DMS 273 treated with DMSO at 0.1 percent for 48 hours (cell line): ENCODE measurements around the gene PTPRA.
"Not testable (repeated sequence)": the region's sequence is repeated elsewhere in the genome, so short reads cannot be mapped to it uniquely, and the experiment has no call there.

ENCODE experiments used
- DNase-seq: peaks from one replicate; lab custom pipeline; 2025; lab: John Stamatoyannopoulos, UW

PTPRA gene

DNA sequence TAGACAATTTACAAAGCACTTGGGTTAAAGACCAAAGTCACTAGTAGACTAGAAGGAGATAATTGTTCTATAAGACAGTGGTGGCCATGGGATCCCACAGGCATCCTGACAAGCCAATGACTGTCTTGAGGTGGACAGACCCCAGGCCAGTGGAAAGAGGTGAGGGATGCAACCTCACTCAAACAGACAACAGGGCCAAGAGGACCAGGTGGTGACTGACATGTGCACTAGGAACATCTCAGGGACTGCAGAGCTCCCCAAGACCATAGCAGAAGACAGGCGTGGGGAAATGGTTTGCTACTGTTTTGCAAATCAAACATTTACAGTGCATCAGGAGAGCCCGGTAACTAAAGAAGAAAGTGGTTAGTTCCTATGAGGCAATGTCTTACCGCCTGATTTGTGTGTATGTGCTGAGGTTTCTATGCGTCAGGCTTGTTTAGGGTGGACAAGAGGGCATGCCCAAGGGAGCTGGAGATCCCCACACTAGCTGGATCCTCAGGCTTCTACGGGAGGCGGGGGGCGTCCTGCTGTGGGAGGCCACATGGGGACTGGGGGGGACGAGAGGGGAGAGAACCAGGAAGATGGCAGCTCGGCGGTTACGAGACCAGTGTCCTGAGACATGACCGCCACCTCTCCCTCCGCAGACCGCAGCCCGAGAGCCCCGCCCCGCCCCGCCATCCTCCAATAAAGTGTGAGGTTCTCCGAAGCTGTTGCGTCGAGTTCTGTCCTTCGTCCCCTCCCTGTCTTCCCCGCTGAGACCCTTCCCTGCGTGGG lies 171.9 kb downstream of the PTPRA start:
- peak; percentile 58 for DNase-seq

DNA sequence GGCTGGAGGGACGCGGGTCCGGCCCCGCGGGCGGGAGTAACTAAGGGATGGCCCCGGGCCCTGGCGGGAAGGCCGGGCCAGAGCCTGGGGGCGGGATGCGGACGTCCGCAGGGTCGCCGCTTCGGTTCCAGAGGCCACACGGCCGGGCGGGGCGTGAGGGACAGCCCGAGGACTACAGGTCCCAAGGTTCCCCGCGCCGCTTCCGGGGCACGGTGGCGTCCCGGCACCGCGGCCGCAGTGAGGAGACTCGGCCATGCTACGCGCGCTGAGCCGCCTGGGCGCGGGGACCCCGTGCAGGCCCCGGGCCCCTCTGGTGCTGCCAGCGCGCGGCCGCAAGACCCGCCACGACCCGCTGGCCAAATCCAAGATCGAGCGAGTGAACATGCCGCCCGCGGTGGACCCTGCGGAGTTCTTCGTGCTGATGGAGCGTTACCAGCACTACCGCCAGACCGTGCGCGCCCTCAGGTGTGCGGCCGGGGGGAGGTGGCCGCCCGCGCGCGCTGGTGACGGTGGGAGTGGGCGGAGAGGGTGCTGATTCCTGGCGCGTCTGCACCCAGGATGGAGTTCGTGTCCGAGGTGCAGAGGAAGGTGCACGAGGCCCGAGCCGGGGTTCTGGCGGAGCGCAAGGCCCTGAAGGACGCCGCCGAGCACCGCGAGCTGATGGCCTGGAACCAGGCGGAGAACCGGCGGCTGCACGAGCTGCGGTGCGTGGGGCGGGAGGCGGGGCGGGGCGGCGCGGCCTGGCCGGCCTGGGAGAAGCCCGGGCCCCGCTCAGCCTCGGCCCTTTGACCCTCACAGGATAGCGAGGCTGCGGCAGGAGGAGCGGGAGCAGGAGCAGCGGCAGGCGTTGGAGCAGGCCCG lies 172.8 kb downstream of the PTPRA start, which contains the start of gene MRPS26:
Gene MRPS26, plus strand, starts transcription at position 237 of the 861 bp plus-strand sequence. Its CDS starts 17 bp downstream, at position 254.
- DNase-seq, result peak; percentile 58

DNA sequence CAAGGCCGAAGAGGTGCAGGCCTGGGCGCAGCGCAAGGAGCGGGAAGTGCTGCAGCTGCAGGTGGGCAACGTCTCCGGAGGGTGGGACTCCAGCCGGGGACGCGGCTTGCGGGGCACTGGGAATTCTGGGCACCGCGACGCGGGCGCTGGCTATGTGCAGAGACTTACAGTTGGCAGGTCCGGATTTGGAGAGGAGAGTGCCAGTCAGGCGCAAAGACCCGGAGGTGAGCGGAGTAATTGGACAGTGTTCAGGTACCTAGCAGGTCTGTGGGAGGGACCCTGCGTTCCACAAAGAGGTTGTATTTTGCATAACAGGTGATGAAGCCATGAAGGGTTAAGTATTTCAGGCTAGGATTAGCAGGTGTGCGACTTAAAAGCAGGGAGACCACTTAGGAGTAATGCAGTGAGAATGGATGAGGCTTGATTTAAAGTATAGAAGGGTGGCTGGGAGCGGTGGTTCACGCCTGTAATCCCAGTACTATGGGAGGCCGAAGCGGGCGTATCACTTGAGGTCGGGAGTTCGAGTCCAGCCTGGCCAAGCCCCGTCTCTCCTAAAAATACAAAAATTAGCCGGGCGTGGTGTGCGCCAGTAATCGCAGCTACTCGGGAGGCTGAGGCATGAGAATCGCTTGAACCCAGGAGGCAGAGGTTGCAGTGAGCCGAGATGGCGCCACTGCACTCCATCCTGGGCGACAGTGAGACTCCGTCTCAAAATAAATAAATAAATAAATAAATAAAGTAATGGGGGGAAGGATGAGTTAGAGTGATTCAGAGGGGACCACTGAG lies 173.6 kb downstream of the PTPRA start:
- no peak for DNase-seq

DNA sequence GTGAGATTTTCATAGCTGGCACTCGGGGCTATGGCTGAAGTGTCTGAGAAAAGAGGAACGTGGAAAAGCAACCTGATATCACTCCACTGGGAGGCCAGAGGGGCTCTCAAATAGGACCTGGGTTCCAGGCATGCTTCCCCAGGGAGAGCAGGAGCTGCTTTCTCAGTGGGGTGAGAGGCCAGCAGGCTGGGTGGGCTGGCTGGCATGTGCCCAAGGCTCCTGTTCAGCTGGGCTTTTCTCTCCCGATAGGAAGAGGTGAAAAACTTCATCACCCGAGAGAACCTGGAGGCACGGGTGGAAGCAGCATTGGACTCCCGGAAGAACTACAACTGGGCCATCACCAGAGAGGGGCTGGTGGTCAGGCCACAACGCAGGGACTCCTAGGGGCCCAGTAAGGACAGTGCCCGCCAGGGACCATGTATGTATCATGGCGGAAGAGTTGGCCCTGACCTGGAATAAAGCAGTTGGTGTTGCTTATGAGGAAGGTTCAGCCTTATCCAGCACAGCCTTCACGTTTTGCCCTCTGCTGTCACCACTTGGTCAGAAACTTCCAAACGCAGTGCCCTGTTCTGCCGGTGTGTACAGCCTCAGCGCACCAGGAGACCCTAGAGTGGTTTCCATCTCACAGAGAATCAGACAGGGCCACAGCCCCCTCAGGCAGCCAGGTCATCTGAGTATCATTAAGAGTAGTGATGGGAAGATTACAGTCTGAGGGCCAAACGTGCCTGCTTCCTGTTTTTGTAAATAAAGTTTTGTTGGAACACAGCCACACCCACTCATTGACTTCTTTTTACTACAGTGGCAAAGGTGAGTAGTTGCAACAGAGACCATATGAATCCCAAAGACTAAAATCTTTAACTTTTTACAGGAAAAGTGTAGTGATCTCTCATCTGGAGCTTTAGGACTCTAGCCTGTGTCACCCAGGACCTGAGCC lies 174.5 kb downstream of the PTPRA start:
- no peak for DNase-seq

DNA sequence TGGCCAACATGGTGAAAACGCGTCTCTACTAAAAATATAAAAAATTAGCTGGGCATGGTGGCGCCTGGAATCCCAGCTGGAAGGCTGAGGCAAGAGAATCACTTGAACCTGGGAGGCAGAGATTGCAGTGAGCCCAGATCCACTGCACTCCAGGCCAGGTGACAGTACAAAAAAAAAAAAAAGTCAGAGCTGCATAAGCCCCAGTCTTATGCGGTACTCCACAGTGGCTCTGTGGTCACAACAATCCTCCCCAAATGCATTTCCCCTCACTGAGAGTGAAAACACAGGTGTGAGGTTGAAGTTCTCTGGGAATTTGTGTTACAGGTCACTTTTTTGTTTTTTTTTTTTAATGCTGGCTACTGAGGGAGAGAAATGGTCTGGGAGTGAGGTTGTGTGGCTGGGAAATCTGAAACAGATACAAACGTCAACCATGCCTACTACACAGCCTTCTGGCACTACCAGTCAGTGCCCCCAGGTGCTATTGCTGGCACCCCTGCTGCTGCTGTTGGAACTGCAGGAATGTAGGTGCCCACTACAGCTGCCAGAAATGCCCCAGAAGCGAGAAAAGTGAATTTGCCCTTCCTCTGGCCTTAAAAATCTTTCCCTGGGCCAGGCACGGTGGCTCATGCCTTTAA lies 178.2 kb downstream of the PTPRA start:
- no peak for DNase-seq

DNA sequence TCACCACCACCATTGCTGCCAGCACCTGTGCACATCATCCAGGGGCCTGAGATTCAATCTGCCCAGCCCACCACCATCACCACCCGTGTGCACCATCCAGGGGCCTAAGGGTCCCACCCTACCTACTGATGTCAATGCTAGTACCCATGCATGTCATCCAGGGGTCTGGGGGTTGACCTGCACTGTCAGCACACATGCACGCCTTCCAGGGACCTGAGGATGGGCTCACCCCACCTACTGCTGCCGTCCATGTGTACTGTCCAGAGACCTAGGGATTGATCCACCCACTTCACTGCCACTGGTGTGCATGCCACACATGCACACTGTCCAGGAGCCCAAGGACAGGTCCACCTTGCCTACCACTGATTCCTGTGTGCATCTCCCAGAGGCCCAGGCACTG lies 186.2 kb downstream of the PTPRA start:
- DNase-seq, result no peak

DNA sequence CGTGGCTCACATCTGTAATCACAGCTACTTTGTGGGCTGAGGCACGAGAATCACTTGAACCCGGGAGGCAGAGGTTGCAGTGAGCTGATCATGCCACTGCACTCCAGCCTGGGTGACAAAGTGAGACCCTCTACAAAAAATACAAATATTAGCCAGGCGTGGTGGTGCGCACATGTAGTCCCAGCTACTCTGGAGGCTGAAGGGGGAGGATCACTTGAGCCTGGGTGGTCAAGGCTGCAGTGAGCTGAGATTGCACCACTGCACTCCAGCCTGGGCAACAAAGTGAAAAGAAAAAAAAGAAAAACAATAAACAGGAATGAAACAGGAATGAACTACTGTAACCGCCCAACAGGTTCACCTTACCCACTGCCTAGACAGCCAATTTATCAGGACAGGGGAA lies 190.8 kb downstream of the PTPRA start:
- not testable (repeated sequence) for DNase-seq

DNA sequence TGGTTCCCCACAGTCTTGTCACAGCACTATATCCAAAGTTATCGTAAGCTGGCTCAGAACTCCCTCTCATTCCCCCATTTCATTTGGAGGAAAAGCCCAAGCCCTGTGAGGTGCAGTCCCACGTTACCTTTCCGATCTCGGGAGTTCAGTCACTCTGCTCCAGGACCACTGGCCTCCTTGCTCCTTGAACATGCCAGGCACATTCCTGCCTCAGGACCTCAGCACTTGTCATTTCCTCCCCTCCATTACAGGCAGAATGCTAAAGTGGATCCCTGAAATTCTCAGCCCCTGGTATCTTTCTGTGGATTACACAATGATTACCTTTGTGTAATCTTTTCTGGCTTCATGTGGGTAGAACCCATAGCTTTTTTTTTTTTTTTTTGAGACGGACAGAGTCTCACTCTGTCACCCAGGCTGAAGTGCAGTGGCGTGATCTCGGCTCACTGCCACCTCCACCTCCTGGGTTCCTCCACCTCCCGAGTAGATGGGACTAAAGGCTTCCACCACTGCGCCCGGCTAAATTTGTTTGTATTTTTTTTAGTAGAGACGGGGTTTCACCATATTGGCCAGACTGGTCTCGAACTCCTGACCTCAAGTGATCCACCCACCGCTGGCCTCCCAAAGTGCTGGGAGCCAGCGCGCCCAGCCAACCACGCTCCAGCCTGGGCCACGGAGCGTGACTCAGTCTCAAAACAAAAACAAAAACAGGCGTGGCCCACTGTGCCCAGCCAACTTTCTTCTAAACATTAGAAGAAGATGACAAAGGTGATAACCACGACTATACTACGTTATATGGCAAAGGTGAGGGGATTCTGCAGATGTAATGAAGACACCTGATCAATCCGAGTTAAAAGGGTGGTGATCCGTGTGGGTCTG lies 194.1 kb downstream of the PTPRA start:
- no peak for DNase-seq

DNA sequence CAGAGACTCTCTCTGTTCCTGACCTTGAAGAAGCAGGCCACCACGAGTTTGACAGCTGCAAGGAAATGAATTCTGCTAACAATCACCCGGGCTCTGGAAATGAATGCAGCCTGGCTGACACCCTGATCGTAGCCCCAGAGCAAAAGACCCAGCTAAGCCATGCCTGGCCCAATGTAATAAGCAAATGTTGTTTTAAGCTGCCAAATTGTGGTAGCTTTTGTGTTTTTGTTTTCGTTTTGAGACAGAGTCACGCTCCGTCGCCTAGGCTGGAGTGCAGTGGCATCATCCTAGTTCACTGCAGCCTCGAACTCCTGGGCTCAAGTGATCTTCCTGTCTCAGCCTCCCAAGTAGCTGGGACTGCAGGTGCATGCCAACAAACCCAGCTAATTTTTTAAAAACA lies 194.8 kb downstream of the PTPRA start:
- no peak for DNase-seq

DNA sequence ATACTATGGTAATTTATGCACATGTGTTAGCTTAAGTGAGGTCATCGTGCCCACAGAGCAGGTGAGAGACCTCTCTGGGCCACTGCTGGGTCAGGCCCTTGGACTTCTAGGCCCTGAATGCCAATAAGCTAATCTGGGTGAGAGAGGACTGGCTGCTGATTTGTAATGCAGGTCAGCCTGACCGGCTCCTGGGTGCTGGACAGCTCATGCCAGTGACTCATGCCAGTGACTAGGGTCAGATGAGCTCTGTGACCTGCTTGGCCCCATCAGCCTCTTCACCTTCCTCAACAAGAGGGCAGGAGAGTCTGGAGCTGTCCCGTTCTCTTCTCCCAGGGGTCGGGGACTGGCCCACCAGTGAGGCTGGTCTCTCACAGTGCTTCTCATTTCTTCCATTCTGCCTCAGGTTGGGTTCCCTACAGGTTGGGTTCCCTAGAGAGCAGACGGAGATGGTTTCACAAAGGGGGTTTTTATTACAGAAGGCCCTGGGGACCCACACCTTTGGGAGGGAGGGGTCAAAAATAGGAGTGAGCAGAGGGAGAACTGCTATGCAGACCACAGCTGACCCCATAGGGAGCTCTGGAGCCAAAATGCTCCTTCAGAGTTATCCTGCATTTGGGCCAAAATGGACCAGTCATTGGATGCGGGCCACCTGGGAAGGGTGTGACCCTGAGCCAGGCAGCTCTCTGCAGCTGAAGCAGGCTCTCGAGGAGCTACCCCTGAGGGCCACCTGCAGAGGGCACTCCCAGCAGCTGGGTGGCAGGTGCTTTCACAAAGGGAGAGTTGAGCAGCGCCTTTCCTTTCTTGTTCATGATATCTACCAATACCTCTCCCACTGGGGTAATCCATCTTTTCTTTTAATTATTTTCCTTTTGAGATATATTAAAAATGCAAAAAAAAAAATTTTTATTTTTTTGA lies 196.0 kb downstream of the PTPRA start:
- no peak for DNase-seq

DNA sequence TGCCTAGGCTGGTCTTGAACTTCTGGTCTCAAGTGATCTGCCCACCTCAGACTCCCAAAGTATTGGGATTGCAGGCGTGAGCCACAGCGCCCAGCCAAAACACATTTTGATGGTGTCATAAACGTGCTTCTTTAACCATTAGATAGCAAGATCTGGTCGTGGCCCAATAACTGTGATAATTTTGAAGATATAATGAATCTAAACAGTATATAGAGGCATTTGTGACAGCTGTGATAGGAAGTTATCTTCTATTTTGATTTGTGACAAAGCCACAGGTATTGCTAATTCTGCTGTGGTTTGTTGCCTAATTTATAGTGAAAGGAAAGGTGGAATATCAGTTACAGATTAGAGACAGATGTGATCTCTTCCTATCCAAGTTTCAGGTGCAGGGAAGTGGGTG lies 197.4 kb downstream of the PTPRA start:
- no peak for DNase-seq

DNA sequence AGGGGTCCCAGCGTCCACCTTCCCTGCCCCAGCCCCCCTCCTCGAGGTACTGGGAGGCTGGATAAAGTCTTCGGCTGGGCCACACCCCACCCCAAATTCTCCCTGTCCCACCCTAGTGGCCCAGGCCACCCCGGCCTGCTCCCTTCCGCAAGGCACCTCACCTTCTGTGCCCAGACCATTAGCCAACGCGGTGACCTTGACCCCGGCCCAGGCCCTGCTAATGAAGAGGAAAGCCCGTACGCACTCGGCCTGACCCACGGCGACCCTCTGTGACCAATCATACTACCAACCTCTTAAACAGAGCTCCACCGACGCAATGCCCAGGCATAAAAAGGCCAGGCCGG lies 198.0 kb downstream of the PTPRA start:
- no peak for DNase-seq

DNA sequence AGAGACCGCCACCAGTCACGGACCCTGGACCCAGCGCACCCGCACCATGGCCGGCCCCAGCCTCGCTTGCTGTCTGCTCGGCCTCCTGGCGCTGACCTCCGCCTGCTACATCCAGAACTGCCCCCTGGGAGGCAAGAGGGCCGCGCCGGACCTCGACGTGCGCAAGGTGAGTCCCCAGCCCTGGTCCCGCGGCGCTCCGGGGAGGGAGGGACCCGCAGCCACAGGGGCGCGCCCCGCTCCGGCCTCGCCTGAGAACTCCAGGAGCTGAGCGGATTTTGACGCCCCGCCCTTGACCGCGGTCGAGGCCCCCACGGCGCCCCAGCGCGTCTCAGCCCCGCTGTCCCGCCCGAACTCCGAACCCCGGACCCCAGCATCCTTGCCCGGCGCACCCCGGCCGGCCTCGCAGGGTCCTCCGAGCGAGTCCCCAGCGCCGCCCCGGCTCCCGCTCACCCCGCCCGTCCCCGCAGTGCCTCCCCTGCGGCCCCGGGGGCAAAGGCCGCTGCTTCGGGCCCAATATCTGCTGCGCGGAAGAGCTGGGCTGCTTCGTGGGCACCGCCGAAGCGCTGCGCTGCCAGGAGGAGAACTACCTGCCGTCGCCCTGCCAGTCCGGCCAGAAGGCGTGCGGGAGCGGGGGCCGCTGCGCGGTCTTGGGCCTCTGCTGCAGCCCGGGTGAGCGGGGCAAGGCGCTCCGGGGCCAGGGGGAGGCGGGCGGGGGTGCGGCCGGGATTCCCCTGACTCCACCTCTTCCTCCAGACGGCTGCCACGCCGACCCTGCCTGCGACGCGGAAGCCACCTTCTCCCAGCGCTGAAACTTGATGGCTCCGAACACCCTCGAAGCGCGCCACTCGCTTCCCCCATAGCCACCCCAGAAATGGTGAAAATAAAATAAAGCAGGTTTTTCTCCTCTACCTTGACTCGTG lies 198.6 kb downstream of the PTPRA start, which contains the start of gene OXT:
Gene OXT, plus strand, starts transcription at position 11 of the 920 bp plus-strand sequence. Its CDS starts 36 bp downstream, at position 47.
- no peak for DNase-seq

DNA sequence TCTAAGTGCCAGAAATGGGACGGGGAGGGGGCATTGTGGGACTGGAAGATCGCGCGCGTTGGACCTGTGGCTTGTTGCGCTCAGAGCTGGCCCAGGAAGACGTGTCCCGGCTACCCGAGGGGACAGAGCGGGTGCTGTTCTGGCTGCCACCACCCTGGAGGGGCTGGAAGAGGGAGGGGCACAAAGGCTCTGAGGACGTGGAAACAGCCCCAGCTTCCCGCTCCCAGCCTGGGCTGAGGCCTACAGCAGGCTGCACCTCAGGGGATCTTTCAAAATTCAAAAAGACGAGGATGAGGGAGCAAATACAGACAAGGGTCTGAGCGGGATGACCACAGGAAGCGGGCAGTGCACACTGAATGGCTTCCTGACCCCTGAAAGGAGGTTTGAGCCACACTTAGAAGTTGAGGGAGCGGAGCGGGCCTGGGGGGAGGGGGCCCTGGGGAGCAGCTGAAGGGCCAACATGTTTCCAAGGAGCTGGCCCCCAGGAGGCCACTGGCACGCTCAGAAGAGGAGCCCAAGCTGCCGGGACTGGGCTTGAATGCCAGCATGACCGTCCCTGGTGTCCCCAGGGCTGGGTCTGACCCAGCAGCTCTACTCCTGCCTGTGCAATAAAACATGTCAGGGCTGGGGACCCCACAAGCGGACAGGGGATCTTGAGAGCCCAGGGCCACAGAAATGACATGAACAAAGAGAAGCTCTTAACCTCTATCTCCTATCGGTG lies 199.4 kb downstream of the PTPRA start:
- no peak for DNase-seq

DNA sequence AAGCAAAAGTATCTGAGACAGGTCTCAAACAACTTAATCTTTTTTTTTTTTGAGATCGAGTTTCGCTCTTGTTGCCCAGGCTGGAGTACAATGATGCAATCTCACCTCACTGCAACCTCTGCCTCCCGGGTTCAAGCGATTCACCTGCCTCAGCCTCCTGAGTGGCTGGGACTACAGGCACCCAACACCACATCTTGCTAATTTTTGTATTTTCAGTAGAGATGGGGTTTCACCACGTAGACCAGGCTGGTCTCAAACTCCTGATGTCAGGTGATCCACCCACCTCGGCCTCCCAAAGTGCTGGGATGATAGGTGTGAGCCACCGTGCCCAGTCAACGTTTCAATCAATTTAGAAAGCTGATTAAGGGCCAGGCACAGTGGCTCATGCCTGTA lies 200.0 kb downstream of the PTPRA start:
- DNase-seq, result not testable (repeated sequence)

DNA sequence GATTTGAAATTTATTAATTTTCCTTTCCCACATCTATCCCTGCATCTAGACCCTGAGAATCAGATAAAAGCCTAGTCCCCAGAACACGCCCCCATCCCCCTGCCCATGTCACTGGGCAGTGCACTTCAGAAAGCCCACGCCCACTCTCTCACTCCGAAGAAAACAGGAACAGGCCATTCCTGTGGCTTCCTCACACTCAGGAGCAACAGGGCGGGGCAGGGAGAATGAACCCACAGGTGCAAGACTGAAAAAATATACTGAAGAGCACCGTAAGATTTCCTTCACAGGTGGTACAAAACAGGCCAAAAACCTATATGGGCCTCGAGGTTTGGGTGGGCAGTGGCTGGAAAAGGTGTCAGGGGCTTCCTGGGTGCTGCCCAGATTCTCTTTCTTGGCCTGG lies 201.5 kb downstream of the PTPRA start:
- DNase-seq, result no peak

DNA sequence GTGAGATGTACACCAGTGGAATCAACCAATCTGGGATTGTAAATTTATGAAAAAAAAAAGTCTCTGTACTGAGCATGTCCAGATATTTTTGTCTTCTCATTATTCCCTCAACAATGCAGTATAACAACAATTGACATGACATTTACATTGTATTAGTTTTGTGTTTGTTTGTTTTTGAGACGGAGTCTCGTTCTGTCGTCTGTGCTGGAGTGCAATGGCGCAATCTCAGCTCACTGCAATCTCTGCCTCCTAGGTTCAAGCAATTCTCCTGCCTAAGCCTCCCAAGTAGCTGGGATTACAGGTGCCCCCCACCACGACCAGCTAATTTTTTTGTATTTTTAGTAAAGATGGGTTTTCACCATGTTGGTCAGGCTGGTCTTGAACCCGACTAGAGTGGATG lies 202.0 kb downstream of the PTPRA start:
- DNase-seq, result not testable (repeated sequence)
